Psoas muscle (tissue), 8 donors: Measurements from ENCODE around the gene EPB41. TPM values are rescaled to one million over a fixed set of nuclear protein-coding genes. Genes with fewer than 3 reads are reported as not detected.
"Not testable (repeated sequence)": the region's sequence is repeated elsewhere in the genome, so short reads cannot be mapped to it uniquely, and the experiment has no call there.

Source experiments
- ATAC-seq, 4 donors: fragments of 200-7000 bp; cut with Tn5 transposase; one replicate each; pipeline ENCODE4 v1.9.1; 2020; ENCODE audit warnings: moderate library complexity in 3 of 4, mild to moderate bottlenecking in 2 of 4
- DNase-seq, 2 donors: peaks; one replicate each; pipeline ENCODE4 v3.0.0-alpha.2; 2020
- H3K27ac ChIP-seq: fragments of 200-600 bp; one replicate; pipeline ENCODE4 v1.8.0; 2022
- H3K27me3 ChIP-seq, 3 donors: fragments of 200-600 bp in 1 of 3; one replicate each; pipeline versions ENCODE4 v1.6.1 to v1.8.0; 2013 to 2022; ENCODE audit warnings: low read length in 2 of 3, mild to moderate bottlenecking in 2 of 3, moderate library complexity in 1 of 3; ENCODE audit not compliant: insufficient read depth in 3 of 3
- H3K36me3 ChIP-seq, 2 donors: fragments of 200-600 bp in 1 of 2; one replicate each; pipeline versions ENCODE4 v1.6.1 to v1.8.0; 2013 to 2022; ENCODE audit warnings: low read depth in 1 of 2, mild to moderate bottlenecking in 1 of 2, moderate library complexity in 1 of 2; ENCODE audit not compliant: insufficient read depth in 1 of 2
- H3K4me1 ChIP-seq: fragments of 200-600 bp; one replicate; pipeline ENCODE4 v1.8.0; 2022
- H3K4me3 ChIP-seq: fragments of 200-600 bp; one replicate; pipeline ENCODE4 v1.8.0; 2022; ENCODE audit warnings: mild to moderate bottlenecking
- H3K9me3 ChIP-seq: fragments of 200-600 bp; one replicate; pipeline ENCODE4 v1.8.0; 2022
- CTCF ChIP-seq: fragments of 200-600 bp; IDR thresholded peaks from one replicate; pipeline ENCODE4 v1.8.0; 2022; ENCODE audit warnings: antibody characterized with exemption
- WGBS, 3 donors: extraction: QIAGEN DNeasy Blood & Tissue Kit; methylation state at CpG; one replicate each; pipeline versions ENCODE4 v1.1.6 to v1.1.7; 2013; 5-methylcytosine and 5-hydroxymethylcytosine counted together
- intact Hi-C, 2 donors: fragments of 100-400 bp; cut with DNase I; formaldehyde crosslinking; loops; one replicate each; pipeline versions ENCODE4 v1.11.0 to v1.14.2; 2022
- polyA plus RNA-seq, 3 donors: library from polyadenylated mRNA; stranded (reverse); fragments of 200-250 nt; gene quantifications; one replicate each; pipeline ENCODE4 v1.2.3, GENCODE V29; 2013
- total RNA-seq, 4 donors: library from RNA; stranded (reverse); fragmentation: NEBNext Ultra II Directional in 2 of 4; extraction: Animal tissue kit (Norgen Biotek cat#: 25700) in 2 of 4; gene quantifications; one replicate each; pipeline versions ENCODE4 v1.2.1 to v1.2.4, GENCODE V29; 2021 to 2023
- donor health status: healthy with polysubstance abuse.
- donor health status: DM: no; HTN: no; CAD: no; lungs with moderate emphysema.
- donor health status: Bipolar disorder and iron deficiency.
- donor health status: healthy.
- donor health status: DM: yes; HTN: yes; CAD: no.
- donor health status: DM: no; HTN: no; CAD: no.
- donor health status: DM: no; HTN: no; CAD: no.
- donor health status: DM: yes; HTN: yes; CAD: no.

Gene EPB41
- total and polyA plus RNA-seq, 7 donors = 2.0 to 28.2 (median 18.0) TPM

GRCh38 chr1:29144178-29144577 lies 229.8 kb downstream of the EPB41 start:
- peaks cover 0 to 48% of the 10 kb centered on the region in 2 donors for H3K36me3 ChIP-seq
- TF ChIP-seq CTCF = no peak
- 88 to 100% (median 96%) methylated on average over 2 of the region's 2 CpGs for WGBS, 3 donors

DNA sequence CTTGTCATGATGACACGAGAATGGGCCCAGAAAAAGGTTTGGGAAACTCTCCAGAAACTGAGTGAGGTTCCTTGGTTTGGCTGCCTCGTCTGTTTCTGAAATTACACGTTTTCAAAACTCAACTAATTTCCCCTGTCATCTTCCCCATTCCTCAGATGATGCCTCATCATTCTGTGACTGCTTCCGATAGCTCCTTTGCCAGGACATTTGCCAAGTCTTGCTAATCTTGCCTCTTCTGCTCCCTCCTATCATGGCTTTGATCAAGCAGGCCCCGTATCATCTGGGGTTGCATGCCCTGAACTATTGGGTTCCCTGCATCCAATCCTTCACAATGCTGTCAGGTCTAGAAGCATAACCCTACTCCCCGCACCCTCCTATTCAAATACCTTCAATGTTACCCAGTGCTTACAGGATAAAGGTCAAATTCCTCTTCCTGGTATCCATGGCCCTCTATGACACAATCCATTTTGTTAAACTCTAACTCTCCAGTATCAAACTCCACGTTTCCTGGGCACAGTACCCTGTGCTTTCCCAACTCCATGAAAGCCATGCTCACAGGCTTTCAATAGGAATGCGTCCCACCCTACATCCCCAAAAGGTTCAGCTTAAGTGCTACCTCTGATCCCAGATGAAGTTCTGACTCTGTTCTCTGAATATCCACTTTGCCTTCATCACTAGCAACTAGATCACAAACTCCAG lies 231.5 kb downstream of the EPB41 start:
- intact Hi-C loops = no loop called here
- Histone ChIP-seq H3K27ac (no peak overlapping the region), H3K27me3 (no peaks in the 10 kb centered on the region), H3K36me3 (peaks cover 0 to 65% of the 10 kb centered on the region in 2 donors), H3K4me1 (no peaks in the 10 kb centered on the region), H3K9me3 (no peaks in the 10 kb centered on the region), H3K4me3 (no peak overlapping the region)
- WGBS, 3 donors = 66 to 82% (median 71%) methylated on average over 8 of the region's 8 CpGs
- ATAC-seq = peak in 3 of 4 donors; percentile 35 to 44 (median 40)
- no peak for DNase-seq
- no peak for TF ChIP-seq CTCF

More at GRCh38 chr1:29144178-29144577, 229.8 kb downstream of the EPB41 start:
- DNase-seq = no peak
- H3K9me3 ChIP-seq = no peaks in the 10 kb centered on the region
- H3K4me3 ChIP-seq = no peak overlapping the region
- peak in 1 of 4 donors; percentile 40 for ATAC-seq
- intact Hi-C loops = no loop called here
- H3K27me3 ChIP-seq = no peaks in the 10 kb centered on the region
- H3K27ac ChIP-seq = no peak overlapping the region
- no peaks in the 10 kb centered on the region for H3K4me1 ChIP-seq

GRCh38 chr1:29148656-29149491 lies 234.5 kb downstream of the EPB41 start:
- TF ChIP-seq CTCF = no peak
- H3K4me1 ChIP-seq = no peaks in the 10 kb centered on the region
- intact Hi-C loops = no loop called here
- no peak overlapping the region for H3K27ac ChIP-seq
- no peak overlapping the region for H3K4me3 ChIP-seq
- ATAC-seq = no peak
- 92 to 95% (median 92%) methylated on average over 32 to 35 of the region's 35 CpGs for WGBS, 3 donors
- no peaks in the 10 kb centered on the region for H3K9me3 ChIP-seq
- H3K36me3 ChIP-seq = peaks cover 2 to 87% of the 10 kb centered on the region in 2 donors
- no peak for DNase-seq
- H3K27me3 ChIP-seq = no peaks in the 10 kb centered on the region

GRCh38 chr1:29150346-29150745 lies 236.0 kb downstream of the EPB41 start:
- intact Hi-C loops, H3K4me1 ChIP-seq, H3K4me3 ChIP-seq, H3K9me3 ChIP-seq, DNase-seq, ATAC-seq, H3K27ac ChIP-seq, H3K27me3 ChIP-seq: not testable (repeated sequence)
- H3K36me3 ChIP-seq = peaks cover 2 to 97% of the 10 kb centered on the region in 2 donors
- WGBS, 3 donors = 97 to 98% (median 97%) methylated on average over 9 of the region's 9 CpGs
